TTC549 (cell line): ENCODE results near the gene SERPINF2.
"Not testable (repeated sequence)": the region's sequence is repeated elsewhere in the genome, so short reads cannot be mapped to it uniquely, and the experiment has no call there.

Source experiments
- FAIRE-seq: peaks from 2 replicates; lab custom pipeline; 2012; peaks lifted over from hg19 to GRCh38; lab: Jason Lieb, UNC

Gene SERPINF2

DNA sequence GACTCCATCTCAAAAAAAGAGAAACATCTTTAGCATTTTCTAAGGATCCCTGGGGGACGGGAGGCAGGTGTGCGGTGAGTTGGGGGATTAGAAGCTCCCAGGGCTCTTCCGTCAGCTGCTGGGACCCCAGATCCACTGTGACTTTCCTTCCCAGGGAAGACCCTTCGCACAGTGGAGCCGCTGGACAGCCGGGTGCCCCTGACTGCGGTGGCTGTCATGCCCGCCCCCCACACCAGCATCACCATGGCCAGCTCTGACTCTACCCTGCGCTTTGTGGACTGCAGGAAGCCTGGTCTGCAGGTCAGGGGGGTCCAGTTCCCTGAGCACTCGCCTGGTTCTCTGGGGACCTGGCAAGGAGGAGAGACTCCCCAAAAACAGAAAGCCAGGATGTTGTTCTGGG is 7.3 kb upstream of the SERPINF2 start:
- no peak for FAIRE-seq

DNA sequence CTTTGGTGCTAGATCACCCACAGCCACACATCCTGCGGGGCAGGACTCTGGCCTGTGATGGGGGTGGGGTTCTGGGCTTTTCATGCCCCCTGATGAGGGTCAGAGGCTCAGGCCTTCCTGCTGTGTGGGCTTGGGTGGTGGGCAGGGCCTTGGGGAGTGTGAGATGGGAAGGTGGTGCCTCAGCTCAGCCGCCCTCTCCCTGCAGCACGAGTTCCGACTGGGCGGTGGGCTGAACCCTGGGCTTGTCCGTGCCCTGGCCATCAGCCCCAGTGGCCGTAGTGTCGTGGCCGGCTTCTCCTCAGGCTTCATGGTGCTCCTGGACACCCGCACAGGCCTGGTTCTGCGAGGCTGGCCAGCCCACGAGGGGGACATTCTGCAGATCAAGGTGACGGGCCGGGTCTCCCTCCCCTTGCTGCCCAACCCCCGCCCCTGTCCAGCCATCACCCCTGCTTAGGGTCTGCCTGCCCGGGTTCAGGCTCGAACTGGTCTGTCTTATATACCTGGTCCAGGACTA is 6.8 kb upstream of the SERPINF2 start:
- FAIRE-seq = no peak

- FAIRE-seq = no peak
Measured at GRCh38 chr17:1736348-1737281, 6.1 kb upstream of the SERPINF2 start.

GRCh38 chr17:1737531-1738291 is 5.0 kb upstream of the SERPINF2 start:
- FAIRE-seq = no peak

DNA sequence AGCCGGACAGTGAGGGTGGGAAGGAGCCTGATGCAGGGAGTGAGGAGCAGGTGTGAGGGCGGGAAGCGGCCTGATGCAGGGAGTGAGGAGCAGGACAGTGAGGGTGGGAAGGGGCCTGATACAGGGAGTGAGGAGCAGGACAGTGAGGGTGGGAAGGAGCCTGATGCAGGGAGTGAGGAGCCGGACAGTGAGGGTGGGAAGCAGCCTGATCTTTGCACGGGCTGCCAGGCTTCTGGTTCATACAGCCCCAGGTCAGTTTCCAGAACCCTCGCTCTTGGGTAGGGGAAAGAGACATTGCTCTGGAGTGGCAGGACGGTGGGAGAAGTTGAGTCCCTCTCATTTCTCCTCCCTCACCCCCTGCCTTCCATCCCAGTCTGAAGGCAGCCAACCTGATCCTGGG is 772 bp upstream of the SERPINF2 start:
- not testable (repeated sequence) for FAIRE-seq

- no peak for FAIRE-seq
Measured at GRCh38 chr17:1743088-1743439, 393 bp downstream of the SERPINF2 start.

DNA sequence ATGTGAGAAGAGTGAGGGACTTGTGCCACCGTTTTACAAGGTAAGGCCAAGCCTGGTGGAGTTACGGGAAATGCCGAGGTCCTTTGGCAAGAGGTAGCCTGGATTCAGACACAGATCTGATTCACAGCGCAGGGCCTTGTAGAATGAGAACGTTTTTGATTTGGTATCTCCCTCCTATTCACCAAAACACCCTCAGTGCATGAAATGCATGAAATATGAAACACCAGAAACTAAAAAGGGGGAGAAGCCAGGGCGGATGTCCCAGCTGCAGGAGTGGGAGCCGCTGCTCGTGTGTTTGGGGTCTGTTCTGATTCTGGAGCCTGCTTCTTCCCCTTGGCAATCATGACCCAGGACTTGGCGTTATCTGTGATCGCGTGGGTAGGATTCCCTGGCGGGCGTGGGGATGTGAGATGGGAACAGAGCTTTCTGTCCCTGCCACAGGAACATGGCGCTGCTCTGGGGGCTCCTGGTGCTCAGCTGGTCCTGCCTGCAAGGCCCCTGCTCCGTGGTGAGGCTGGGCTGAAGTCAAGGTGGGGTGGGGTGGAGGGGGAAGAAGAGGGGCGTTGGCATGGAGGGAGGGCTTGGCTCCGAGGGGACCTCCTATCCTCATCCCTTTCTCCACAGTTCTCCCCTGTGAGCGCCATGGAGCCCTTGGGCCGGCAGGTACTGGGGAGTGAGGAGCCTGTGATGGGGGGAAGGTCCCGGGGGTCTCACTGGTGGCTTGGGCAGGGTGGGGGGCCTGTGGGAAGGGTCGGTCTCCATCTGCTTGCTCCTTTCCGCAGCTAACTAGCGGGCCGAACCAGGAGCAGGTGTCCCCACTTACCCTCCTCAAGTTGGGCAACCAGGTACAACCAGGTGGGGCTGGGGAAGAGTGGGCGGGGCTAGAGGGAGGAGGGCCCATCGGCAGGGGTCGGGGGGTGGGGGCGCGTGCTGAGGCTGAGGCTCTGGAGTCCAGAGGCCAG is 2.2 kb downstream of the SERPINF2 start:
- FAIRE-seq = no peak

DNA sequence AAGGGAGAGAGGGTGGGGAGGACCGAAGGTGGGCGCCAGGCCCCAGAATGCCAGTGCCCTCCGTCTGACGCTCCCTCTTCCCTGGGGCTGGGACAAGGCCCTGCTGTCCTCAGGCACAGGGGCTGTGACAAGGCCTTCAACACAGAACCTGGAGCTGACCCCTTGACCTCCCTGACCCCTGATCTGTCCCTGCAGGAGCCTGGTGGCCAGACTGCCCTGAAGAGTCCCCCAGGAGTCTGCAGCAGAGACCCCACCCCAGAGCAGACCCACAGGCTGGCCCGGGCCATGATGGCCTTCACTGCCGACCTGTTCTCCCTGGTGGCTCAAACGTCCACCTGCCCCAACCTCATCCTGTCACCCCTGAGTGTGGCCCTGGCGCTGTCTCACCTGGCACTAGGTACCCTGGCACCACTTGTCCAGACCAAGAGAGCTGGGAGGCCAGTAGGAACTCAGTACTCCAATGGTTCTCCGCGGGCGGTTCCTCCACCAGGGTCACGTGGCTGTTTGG is 2.9 kb downstream of the SERPINF2 start:
- FAIRE-seq = no peak

- no peak for FAIRE-seq
Measured at GRCh38 chr17:1746975-1747543, 4.4 kb downstream of the SERPINF2 start.

GRCh38 chr17:1750628-1751027 is 8.0 kb downstream of the SERPINF2 start:
- FAIRE-seq = no peak

DNA sequence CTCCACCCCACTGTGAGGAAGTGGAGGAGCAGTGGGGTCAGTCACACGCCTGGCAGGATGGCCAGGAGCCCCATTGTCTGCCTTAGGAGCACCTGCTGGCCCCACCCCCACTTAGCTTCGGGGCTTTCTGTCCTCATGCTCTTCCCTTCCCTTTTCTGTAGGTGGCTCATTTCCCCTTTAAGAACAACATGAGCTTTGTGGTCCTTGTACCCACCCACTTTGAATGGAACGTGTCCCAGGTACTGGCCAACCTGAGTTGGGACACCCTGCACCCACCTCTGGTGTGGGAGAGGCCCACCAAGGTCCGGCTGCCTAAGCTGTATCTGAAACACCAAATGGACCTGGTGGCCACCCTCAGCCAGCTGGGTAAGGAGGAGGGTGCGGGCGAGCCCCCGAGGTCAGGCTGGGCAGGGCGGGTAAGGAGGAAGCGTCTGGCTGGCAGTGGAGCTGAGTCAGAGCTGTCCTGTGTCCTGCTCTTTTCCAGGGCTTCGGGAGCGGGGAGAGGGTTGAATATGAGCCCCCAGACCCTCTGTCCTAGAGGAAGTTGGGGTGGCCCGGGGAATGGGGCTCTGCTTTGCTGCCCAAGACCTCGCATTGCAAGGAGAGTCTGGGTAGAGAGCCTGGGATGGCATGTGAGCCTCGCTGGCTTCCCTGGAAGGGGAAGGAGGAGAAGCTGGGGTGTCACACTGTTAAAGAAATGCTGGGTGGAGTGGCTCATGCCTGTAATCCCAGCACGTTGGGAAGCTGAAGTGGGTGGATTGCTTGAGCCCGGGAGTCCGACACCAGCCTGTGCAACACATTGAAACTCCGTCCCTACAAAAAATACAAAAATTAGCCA is 10.0 kb downstream of the SERPINF2 start:
- FAIRE-seq = no peak

DNA sequence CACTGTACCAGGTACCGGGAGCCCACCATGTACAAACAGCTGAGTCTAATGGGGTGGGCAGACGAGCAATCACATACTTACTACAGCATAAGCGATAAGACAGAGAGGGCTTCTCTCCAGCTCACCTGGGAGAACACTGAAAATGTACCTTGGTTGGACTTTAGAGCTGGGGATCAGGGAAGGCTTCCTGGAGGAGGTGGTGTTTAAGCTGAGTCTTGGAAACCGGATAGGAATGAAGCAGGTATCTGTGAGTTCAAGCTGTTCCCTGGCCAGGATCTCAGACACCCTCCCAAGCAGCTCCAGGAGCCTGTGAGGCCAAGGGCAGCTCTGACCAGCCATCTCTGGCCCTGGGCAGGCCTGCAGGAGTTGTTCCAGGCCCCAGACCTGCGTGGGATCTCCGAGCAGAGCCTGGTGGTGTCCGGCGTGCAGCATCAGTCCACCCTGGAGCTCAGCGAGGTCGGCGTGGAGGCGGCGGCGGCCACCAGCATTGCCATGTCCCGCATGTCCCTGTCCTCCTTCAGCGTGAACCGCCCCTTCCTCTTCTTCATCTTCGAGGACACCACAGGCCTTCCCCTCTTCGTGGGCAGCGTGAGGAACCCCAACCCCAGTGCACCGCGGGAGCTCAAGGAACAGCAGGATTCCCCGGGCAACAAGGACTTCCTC is 11.2 kb downstream of the SERPINF2 start:
- no peak for FAIRE-seq

- no peak for FAIRE-seq
Measured at GRCh38 chr17:1754430-1755112, 11.9 kb downstream of the SERPINF2 start.

GRCh38 chr17:1755252-1755826 is 12.7 kb downstream of the SERPINF2 start:
- no peak for FAIRE-seq

DNA sequence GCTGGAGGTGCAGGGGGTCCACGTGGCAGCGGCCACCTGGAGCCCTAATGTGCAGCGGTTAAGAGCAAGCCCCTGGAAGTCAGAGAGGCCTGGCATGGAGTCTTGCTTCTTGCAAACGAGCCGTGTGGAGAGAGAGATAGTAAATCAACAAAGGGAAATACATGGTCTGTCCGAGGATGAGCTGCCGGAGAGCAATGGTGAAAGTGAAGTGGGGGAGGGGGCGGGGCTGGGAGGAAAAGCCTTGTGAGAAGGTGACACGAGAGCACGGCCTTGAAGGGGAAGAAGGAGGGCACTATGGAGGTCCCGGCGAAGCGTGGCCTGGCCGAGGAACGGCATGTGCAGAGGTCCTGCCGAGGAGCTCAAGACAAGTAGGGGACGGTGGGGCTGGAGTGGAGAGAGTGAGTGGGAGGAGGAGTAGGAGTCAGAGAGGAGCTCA is 13.2 kb downstream of the SERPINF2 start:
- no peak for FAIRE-seq

GRCh38 chr17:1758807-1759206 is 16.1 kb downstream of the SERPINF2 start:
- FAIRE-seq = no peak

DNA sequence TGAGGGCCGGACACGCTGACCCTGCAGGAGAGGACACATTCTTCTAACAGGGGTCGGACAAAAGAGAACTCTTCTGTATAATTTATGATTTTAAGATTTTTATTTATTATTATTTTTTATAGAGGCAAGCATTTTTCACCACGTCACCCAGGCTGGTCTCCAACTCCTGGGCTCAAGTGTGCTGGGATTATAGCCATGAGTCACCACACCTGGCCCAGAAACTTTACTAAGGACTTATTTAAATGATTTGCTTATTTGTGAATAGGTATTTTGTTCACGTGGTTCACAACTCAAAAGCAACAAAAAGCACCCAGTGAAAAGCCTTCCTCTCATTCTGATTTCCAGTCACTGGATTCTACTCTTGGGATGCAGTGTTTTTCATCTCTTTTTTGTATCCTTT is 16.9 kb downstream of the SERPINF2 start:
- FAIRE-seq = no peak

GRCh38 chr17:1762233-1762900 is 19.7 kb downstream of the SERPINF2 start:
- no peak for FAIRE-seq
